ENCODE measurements around the gene PEPD.

Gene PEPD

GRCh38 chr19:33349319-33350289, 172.0 kb downstream of the PEPD start:
- DNase-seq (ENCODE audit: low read depth): peak; percentile 74
- no peak for TF ChIP-seq CTCF (IDR thresholded peaks at IDR 0.05; ENCODE audit: insufficient read depth, low read depth, low read length, missing control alignments)
- no peak overlapping the region for H3K4me3 ChIP-seq (ENCODE audit: low read length)

- no peak overlapping the region for H3K4me3 ChIP-seq (ENCODE audit: low read length)
- DNase-seq (ENCODE audit: low read depth): no peak
- TF ChIP-seq CTCF (IDR thresholded peaks at IDR 0.05; ENCODE audit: insufficient read depth, low read depth, low read length, missing control alignments): no peak
Observed at GRCh38 chr19:33348301-33349010, 173.1 kb downstream of the PEPD start.

- H3K4me3 ChIP-seq (ENCODE audit: low read length): no peak overlapping the region
- DNase-seq (ENCODE audit: low read depth): no peak
- TF ChIP-seq CTCF (IDR thresholded peaks at IDR 0.05; ENCODE audit: insufficient read depth, low read depth, low read length, missing control alignments): no peak
Observed at GRCh38 chr19:33347300-33347699, 174.3 kb downstream of the PEPD start.

- DNase-seq (ENCODE audit: low read depth): no peak
- H3K4me3 ChIP-seq (ENCODE audit: low read length): no peak overlapping the region
- TF ChIP-seq CTCF (IDR thresholded peaks at IDR 0.05; ENCODE audit: insufficient read depth, low read depth, low read length, missing control alignments): no peak
Observed at GRCh38 chr19:33346665-33347064, 174.9 kb downstream of the PEPD start.

GRCh38 chr19:33345163-33345562, 176.4 kb downstream of the PEPD start:
- H3K4me3 ChIP-seq (ENCODE audit: low read length): no peak overlapping the region
- no peak for TF ChIP-seq CTCF (IDR thresholded peaks at IDR 0.05; ENCODE audit: insufficient read depth, low read depth, low read length, missing control alignments)
- DNase-seq (ENCODE audit: low read depth): no peak

GRCh38 chr19:33344573-33344925, 177.0 kb downstream of the PEPD start:
- DNase-seq (ENCODE audit: low read depth): no peak
- TF ChIP-seq CTCF (IDR thresholded peaks at IDR 0.05; ENCODE audit: insufficient read depth, low read depth, low read length, missing control alignments): no peak

More at GRCh38 chr19:33344573-33344925, 177.0 kb downstream of the PEPD start:
- no peak overlapping the region for H3K4me3 ChIP-seq (ENCODE audit: low read length)
